Fibroblast of lung (primary cell): ENCODE data around the gene CRABP1. TPM values are rescaled to one million over a fixed set of nuclear protein-coding genes. Genes with fewer than 3 reads are reported as not detected.

Source experiments
- DNase-seq, 2 donors: peaks; one replicate each; pipeline versions ENCODE4 v3.0.0 to v3.0.0-alpha.2; 2010; ENCODE audit warnings: low read depth in 2 of 2
- H2AFZ ChIP-seq: 2 replicates; pipeline ENCODE4 v1.5.1; 2012; ENCODE audit warnings: low read length, control low read depth, inconsistent platforms
- H3K27ac ChIP-seq: 2 replicates; pipeline ENCODE4 v1.5.1; 2011; ENCODE audit warnings: low read length, control low read depth; ENCODE audit not compliant: insufficient read depth
- H3K27me3 ChIP-seq: 2 replicates; pipeline ENCODE4 v1.5.1; 2011; ENCODE audit warnings: mild to moderate bottlenecking, low read length; ENCODE audit not compliant: control insufficient read depth, insufficient read depth
- H3K36me3 ChIP-seq: 2 replicates; pipeline ENCODE4 v1.5.1; 2011; ENCODE audit warnings: low read length; ENCODE audit not compliant: control insufficient read depth, insufficient read depth
- H3K4me1 ChIP-seq: 2 replicates; pipeline ENCODE4 v1.5.1; 2011; ENCODE audit warnings: low read length; ENCODE audit not compliant: control insufficient read depth, insufficient read depth; ENCODE audit errors: extremely low read depth
- H3K4me2 ChIP-seq: 2 replicates; pipeline ENCODE4 v1.5.1; 2011; ENCODE audit warnings: low read length, control low read depth; ENCODE audit not compliant: insufficient read depth; ENCODE audit errors: extremely low read depth
- H3K4me3 ChIP-seq, 4 experiments: fragments of 200-600 bp in 1 of 4; sonication (generic) in 1 of 4; replicated peaks in 1 of 4; 2 replicates each; pipeline ENCODE4 v1.5.1; 2011 to 2016; ENCODE audit warnings: low read length in 4 of 4, low read depth in 3 of 4, mild to moderate bottlenecking in 3 of 4, control low read depth in 2 of 4, inconsistent platforms in 1 of 4, mixed read lengths in 1 of 4; ENCODE audit not compliant: insufficient read depth in 1 of 4; ENCODE audit errors: control extremely low read depth in 1 of 4
- H3K79me2 ChIP-seq: 2 replicates; pipeline ENCODE4 v1.5.1; 2012; ENCODE audit warnings: mild to moderate bottlenecking, low read length, inconsistent platforms; ENCODE audit not compliant: control insufficient read depth, insufficient read depth
- H3K9ac ChIP-seq: 2 replicates; pipeline ENCODE4 v1.5.1; 2011; ENCODE audit warnings: mild to moderate bottlenecking, low read length, control low read depth; ENCODE audit not compliant: insufficient read depth
- H3K9me3 ChIP-seq: 2 replicates; pipeline ENCODE4 v1.5.1; 2012; ENCODE audit warnings: low read depth, low read length; ENCODE audit not compliant: control insufficient read depth, insufficient read depth
- H4K20me1 ChIP-seq: 2 replicates; pipeline ENCODE4 v1.5.1; 2011; ENCODE audit warnings: low read length; ENCODE audit not compliant: control insufficient read depth, insufficient read depth; ENCODE audit errors: extremely low read depth
- CTCF ChIP-seq, 2 donors: IDR thresholded peaks in 1 of 2; conservative IDR thresholded peaks in 1 of 2; 1 replicate in 1 of 2; 2 replicates in 1 of 2; pipeline ENCODE4 v1.5.1; 2011 to 2012; ENCODE audit warnings: low read length in 2 of 2, control low read depth in 1 of 2, inconsistent platforms in 1 of 2, low read depth in 1 of 2, mild to moderate bottlenecking in 1 of 2
- EZH2 ChIP-seq: IDR thresholded peaks from 2 replicates; pipeline ENCODE4 v1.5.1; 2012; ENCODE audit warnings: low read length, control low read depth, mild to moderate bottlenecking; ENCODE audit errors: missing control alignments
- polyA plus RNA-seq, 2 donors: library from polyadenylated mRNA; depleted of rRNA in 1 of 2; stranded (reverse) in 1 of 2; unstranded in 1 of 2; fragments of >200 nt; gene quantifications; 2 replicates each; pipeline ENCODE4 v1.2.1, GENCODE V29; 2011 to 2012; ENCODE audit warnings: missing spikeins in 1 of 2
- total RNA-seq: library from RNA; depleted of rRNA; stranded (reverse); fragments of >200 nt; gene quantifications from 2 replicates; pipeline ENCODE4 v1.2.1, GENCODE V29; 2014

Gene CRABP1
- total and polyA plus RNA-seq, 2 donors (not counting 1 experiment from before 2014, with no cell fraction given) = not detected

- Histone ChIP-seq H3K9me3 (no peaks in the 10 kb centered on the region), H3K4me2 (no peak overlapping the region), H4K20me1 (no peaks in the 10 kb centered on the region), H3K27ac (no peak overlapping the region), H3K27me3 (peaks cover 13% of the 10 kb centered on the region), H3K79me2 (no peaks in the 10 kb centered on the region), H3K36me3 (no peaks in the 10 kb centered on the region), H3K9ac (no peak overlapping the region), H3K4me1 (no peaks in the 10 kb centered on the region), H2AFZ (no peak overlapping the region), H3K4me3 (no peak overlapping the region)
- no peak for DNase-seq
- TF ChIP-seq CTCF (conservative IDR thresholded peaks at IDR 0.05 in 1 of 2, IDR thresholded peaks at IDR 0.05 in 1 of 2; ENCODE audit: low read depth in 1 of 2, low read length in 2 of 2) = no peak
- TF ChIP-seq EZH2 = no peak
Observed at GRCh38 chr15:78394981-78395616, 54.9 kb downstream of the CRABP1 start.

GRCh38 chr15:78396186-78396814, 56.1 kb downstream of the CRABP1 start:
- Histone ChIP-seq H3K27me3 (peaks cover 13% of the 10 kb centered on the region), H3K4me2 (no peak overlapping the region)
- TF ChIP-seq EZH2 (no peak), CTCF (conservative IDR thresholded peaks at IDR 0.05 in 1 of 2, IDR thresholded peaks at IDR 0.05 in 1 of 2; ENCODE audit: low read depth in 1 of 2, low read length in 2 of 2) (no peak)

GRCh38 chr15:78396976-78397375, 56.8 kb downstream of the CRABP1 start:
- Histone ChIP-seq H3K27me3 (peaks cover 15% of the 10 kb centered on the region), H4K20me1 (no peaks in the 10 kb centered on the region), H3K4me1 (no peaks in the 10 kb centered on the region), H3K9ac (no peak overlapping the region), H2AFZ (no peak overlapping the region), H3K36me3 (no peaks in the 10 kb centered on the region), H3K4me2 (no peak overlapping the region), H3K9me3 (no peaks in the 10 kb centered on the region), H3K4me3 (no peak overlapping the region), H3K79me2 (no peaks in the 10 kb centered on the region), H3K27ac (no peak overlapping the region)
- TF ChIP-seq EZH2 (no peak), CTCF (conservative IDR thresholded peaks at IDR 0.05 in 1 of 2, IDR thresholded peaks at IDR 0.05 in 1 of 2; ENCODE audit: low read depth in 1 of 2, low read length in 2 of 2) (peak; percentile 38 to 46)
- peak in 1 of 2 donors; percentile 59 for DNase-seq

More at GRCh38 chr15:78396186-78396814, 56.1 kb downstream of the CRABP1 start:
- Histone ChIP-seq H3K4me3 (no peak overlapping the region), H3K9ac (no peak overlapping the region), H3K4me1 (no peaks in the 10 kb centered on the region), H3K27ac (no peak overlapping the region), H3K36me3 (no peaks in the 10 kb centered on the region), H4K20me1 (no peaks in the 10 kb centered on the region), H3K9me3 (no peaks in the 10 kb centered on the region), H3K79me2 (no peaks in the 10 kb centered on the region), H2AFZ (no peak overlapping the region)
- no peak for DNase-seq
